Adipocyte (in vitro differentiated cells): Measurements from ENCODE around the gene ARHGEF18.

Experiments used
- DNase-seq: peaks from one replicate; pipeline ENCODE4 v3.0.0-alpha.2; 2015; ENCODE audit warnings: low read depth
- H3K27me3 ChIP-seq: replicated peaks from 2 replicates; pipeline ENCODE4 v1.7.0; 2013; ENCODE audit warnings: mild to moderate bottlenecking, low read length, moderate library complexity; ENCODE audit not compliant: control insufficient read depth, insufficient read depth
- H3K36me3 ChIP-seq: 2 replicates; pipeline ENCODE4 v1.7.0; 2013; ENCODE audit warnings: low read length, mild to moderate bottlenecking, moderate library complexity; ENCODE audit not compliant: control insufficient read depth, insufficient read depth, severe bottlenecking
- H3K4me1 ChIP-seq: 2 replicates; pipeline ENCODE4 v1.7.0; 2013; ENCODE audit warnings: mild to moderate bottlenecking, low read length, moderate library complexity; ENCODE audit not compliant: control insufficient read depth, insufficient read depth
- H3K4me3 ChIP-seq: 2 replicates; pipeline ENCODE4 v1.7.0; 2013; ENCODE audit warnings: mild to moderate bottlenecking, low read length, moderate library complexity
- H3K9ac ChIP-seq: 2 replicates; pipeline ENCODE4 v1.7.0; 2013; ENCODE audit warnings: mild to moderate bottlenecking, low read length, moderate library complexity
- H3K9me3 ChIP-seq: 2 replicates; pipeline ENCODE4 v1.7.0; 2013; ENCODE audit warnings: mild to moderate bottlenecking, low read length, moderate library complexity; ENCODE audit not compliant: control insufficient read depth

Gene ARHGEF18

DNA sequence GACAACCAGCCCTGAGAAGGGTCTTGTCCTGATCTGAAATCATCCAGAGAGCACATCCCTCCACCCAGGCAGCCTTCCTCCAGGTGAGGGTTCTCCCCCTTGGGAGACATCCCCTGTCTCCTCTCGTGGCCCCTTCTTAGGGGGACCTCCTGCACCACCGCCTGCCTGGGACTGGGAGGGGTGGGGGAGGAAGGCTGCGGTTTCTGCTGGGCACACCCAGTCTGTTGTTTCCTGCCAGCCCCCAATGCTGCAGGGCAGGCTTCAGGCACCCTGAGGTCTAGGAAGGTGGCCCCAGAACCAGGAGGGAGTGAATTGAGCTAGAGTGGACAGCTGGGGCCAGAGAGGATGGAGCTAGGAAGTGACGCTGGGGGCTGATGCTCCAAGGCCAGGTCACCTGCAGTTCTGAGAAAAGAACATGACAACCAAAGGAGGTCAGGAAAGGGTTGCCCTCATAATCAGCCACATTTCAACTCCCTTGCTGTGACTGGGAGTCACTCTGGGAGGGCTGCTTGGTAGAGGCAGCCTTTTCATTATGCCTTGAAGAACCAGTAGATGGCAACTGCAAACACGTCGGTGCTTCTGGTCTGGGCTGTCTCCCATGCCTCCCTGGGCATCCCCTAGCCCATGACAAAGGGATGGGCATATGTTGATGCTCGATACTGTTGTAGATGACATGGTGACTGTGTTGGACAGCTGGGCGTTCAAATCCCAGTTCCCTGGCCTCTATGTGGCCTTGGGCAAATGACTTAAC is 1.4 kb downstream of the ARHGEF18 start:
- Histone ChIP-seq H3K9ac (no peak overlapping the region), H3K4me3 (no peak overlapping the region), H3K36me3 (no peaks in the 10 kb centered on the region), H3K27me3 (peaks cover 12% of the 10 kb centered on the region), H3K9me3 (peaks cover 7% of the 10 kb centered on the region), H3K4me1 (peaks cover 3% of the 10 kb centered on the region)
- no peak for DNase-seq

DNA sequence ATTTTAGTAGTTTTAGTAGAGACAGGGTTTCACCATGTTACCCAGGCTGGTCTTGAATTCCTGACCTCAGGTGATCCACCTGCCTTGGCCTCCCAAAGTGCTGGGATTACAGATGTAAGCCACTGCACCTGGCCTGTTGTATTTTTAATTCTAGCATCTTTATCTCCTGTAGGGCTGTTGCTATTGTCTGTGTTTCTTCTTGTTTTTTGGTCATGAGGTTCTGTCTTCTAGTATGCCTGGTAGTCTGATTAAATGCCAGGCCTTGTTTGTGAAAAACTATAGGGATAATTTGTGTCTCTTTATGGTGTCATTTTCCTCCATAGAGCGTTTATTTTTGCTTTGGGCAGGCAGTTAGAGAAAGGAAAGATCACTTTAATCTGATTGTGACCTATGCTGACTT is 3.1 kb downstream of the ARHGEF18 start:
- no peak overlapping the region for H3K9ac ChIP-seq
- H3K27me3 ChIP-seq, result peaks cover 5% of the 10 kb centered on the region
- no peaks in the 10 kb centered on the region for H3K36me3 ChIP-seq
- H3K9me3 ChIP-seq, result peaks cover 7% of the 10 kb centered on the region
- no peak overlapping the region for H3K4me3 ChIP-seq
- peaks cover 12% of the 10 kb centered on the region for H3K4me1 ChIP-seq
- DNase-seq, result no peak

DNA sequence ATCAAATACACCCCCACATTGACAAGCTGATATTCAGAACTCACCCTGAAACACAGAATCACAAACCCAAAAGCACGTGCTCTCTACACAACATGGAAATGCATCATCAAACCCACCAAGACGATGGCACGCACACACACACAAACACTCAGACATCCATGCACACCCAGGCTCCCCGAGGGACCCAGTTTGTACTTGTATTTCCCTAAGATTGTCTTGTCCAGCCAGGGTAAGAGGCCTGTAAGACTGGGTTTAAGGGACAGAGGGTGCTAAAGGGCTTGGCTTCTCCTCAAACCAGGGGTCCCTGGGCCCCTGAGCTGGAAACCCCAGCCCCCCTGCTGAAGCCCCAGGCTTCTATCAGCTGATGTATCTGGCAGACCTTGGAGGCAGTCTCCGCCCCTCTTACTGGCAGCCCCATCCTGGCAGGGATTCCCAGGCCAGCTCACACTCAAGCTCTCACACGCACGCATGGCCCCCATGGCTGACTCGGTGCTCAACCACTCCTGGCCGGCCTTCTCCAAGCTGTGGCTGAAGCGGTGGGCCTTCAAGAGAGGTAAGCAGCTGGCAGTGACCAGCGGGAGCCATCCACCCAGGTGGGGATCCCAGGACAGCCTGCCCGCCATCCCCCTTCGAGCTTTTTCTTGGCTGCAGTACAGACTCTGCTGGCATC is 6.5 kb downstream of the ARHGEF18 start:
- H3K4me3 ChIP-seq, result peak overlapping the region; percentile 52
- H3K36me3 ChIP-seq, result no peaks in the 10 kb centered on the region
- H3K9me3 ChIP-seq, result peaks cover 7% of the 10 kb centered on the region
- peaks cover 7% of the 10 kb centered on the region for H3K27me3 ChIP-seq
- DNase-seq, result no peak
- H3K4me1 ChIP-seq, result peaks cover 12% of the 10 kb centered on the region
- H3K9ac ChIP-seq, result peak overlapping the region; percentile 59

DNA sequence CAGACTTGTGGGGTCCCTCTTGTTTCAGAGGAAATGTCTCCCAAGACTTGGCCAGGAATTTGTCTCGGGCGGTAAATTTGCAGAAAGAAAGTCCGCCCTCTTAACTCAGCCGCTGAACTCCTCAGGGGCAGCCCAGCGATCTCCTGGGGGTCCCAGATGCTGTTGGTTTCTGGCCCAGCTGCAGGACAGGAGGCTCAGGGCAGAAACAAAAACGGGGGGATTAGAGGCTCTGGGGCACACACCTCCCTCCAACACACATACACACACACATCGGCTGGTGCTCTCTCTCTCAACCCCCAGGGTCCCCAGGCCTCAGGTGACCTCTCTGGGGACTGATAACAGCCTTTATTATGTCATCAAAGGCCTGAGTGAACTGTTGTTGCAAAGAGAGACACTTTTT is 7.1 kb downstream of the ARHGEF18 start:
- H3K9me3 ChIP-seq, result peaks cover 7% of the 10 kb centered on the region
- H3K4me1 ChIP-seq, result peaks cover 12% of the 10 kb centered on the region
- no peak for DNase-seq
- peak overlapping the region; percentile 52 for H3K4me3 ChIP-seq
- H3K36me3 ChIP-seq, result no peaks in the 10 kb centered on the region
- H3K27me3 ChIP-seq, result peaks cover 7% of the 10 kb centered on the region
- H3K9ac ChIP-seq, result peak overlapping the region; percentile 59

GRCh38 chr19:7356899-7357627 is 8.3 kb downstream of the ARHGEF18 start:
- Histone ChIP-seq H3K9me3 (peaks cover 3% of the 10 kb centered on the region), H3K27me3 (peaks cover 7% of the 10 kb centered on the region), H3K4me1 (peaks cover 12% of the 10 kb centered on the region), H3K36me3 (no peaks in the 10 kb centered on the region), H3K9ac (no peak overlapping the region), H3K4me3 (no peak overlapping the region)
- DNase-seq, result no peak

GRCh38 chr19:7358102-7358597 is 9.4 kb downstream of the ARHGEF18 start:
- no peak for DNase-seq
- Histone ChIP-seq H3K4me3 (no peak overlapping the region), H3K36me3 (no peaks in the 10 kb centered on the region), H3K27me3 (peaks cover 7% of the 10 kb centered on the region), H3K4me1 (peaks cover 12% of the 10 kb centered on the region), H3K9ac (no peak overlapping the region), H3K9me3 (no peaks in the 10 kb centered on the region)

- peaks cover 13% of the 10 kb centered on the region for H3K27me3 ChIP-seq
- H3K4me1 ChIP-seq, result peaks cover 5% of the 10 kb centered on the region
- no peaks in the 10 kb centered on the region for H3K36me3 ChIP-seq
- H3K4me3 ChIP-seq, result no peak overlapping the region
- no peak overlapping the region for H3K9ac ChIP-seq
- H3K9me3 ChIP-seq, result no peaks in the 10 kb centered on the region
- no peak for DNase-seq
Measured at GRCh38 chr19:7360393-7360984, 11.8 kb downstream of the ARHGEF18 start.

- Histone ChIP-seq H3K9ac (no peak overlapping the region), H3K27me3 (peaks cover 6% of the 10 kb centered on the region), H3K4me1 (peaks cover 3% of the 10 kb centered on the region), H3K9me3 (no peaks in the 10 kb centered on the region), H3K36me3 (no peaks in the 10 kb centered on the region), H3K4me3 (no peak overlapping the region)
- no peak for DNase-seq
Measured at GRCh38 chr19:7363225-7363624, 14.5 kb downstream of the ARHGEF18 start.

DNA sequence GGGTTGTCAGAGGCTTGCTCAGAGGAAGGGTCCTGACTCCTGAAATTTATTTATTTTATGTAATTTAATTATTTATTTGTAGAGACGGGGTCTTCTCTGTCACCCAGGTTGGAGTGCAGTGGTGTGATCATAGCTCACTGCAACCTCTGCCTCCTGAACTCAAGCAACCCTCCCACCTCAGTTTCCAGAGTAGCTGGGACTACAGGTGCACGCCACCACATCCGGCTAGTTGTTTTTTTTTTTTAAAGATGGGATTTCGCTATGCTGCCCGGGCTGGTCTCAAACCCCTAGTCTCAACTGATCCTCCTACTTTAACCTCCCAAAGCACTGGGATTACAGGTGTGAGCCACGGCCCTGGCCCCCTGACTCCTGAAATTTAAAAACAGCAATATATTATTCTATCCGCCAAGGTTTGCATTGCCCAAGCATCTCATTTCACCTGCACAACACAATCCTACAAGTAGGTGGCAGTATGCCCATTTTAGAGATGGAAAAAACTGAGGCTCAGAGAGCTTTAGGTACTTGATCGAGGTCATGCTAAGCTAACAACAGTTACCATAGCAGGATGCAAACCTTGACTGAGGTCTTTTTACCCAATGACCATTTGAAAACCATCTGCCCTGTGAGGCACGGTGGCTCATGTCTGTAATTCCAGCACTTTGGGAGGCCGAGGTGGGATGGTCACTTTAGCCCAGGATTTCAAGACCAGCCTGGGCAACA is 18.1 kb downstream of the ARHGEF18 start:
- no peak overlapping the region for H3K4me3 ChIP-seq
- no peaks in the 10 kb centered on the region for H3K9me3 ChIP-seq
- DNase-seq, result peak; percentile 21
- no peaks in the 10 kb centered on the region for H3K36me3 ChIP-seq
- H3K9ac ChIP-seq, result no peak overlapping the region
- H3K27me3 ChIP-seq, result peaks cover 6% of the 10 kb centered on the region
- H3K4me1 ChIP-seq, result peaks cover 10% of the 10 kb centered on the region

DNA sequence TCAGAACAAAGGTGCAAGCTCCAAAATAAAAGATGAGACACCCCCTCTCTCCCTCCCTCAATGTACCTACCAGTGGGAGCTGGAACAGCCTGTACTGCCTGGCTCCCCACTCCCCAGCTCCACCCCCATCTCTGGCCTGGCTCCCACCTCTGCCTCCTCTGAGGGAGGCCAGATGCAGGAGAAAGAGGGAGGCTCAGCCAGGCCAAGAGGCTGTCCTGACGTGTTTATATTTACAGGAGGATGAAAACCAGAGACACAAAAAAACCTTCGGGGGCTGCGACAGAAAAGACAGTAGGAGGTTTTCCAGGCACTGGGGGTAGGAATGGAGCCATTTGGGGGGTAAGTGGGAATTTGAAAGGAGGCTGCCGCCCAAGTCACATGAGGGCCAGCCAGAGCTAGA is 19.7 kb downstream of the ARHGEF18 start:
- Histone ChIP-seq H3K4me1 (peaks cover 10% of the 10 kb centered on the region), H3K36me3 (no peaks in the 10 kb centered on the region), H3K9me3 (no peaks in the 10 kb centered on the region), H3K27me3 (peaks cover 5% of the 10 kb centered on the region), H3K4me3 (peak overlapping the region; percentile 52), H3K9ac (peak overlapping the region; percentile 74)
- DNase-seq, result no peak
